Ovary (tissue), 3 donors: Measurements from ENCODE around the gene ANG.
"Not testable (repeated sequence)": the region's sequence is repeated elsewhere in the genome, so short reads cannot be mapped to it uniquely, and the experiment has no call there.

ENCODE experiments used
- CTCF ChIP-seq, 3 donors: fragments of 450-650 bp in 2 of 3; fragments of 200-600 bp in 1 of 3; IDR thresholded peaks; one replicate each; pipeline versions ENCODE4 v1.5.1 to v1.8.0; 2016 to 2022; ENCODE audit warnings: antibody characterized with exemption in 3 of 3, mild to moderate bottlenecking in 1 of 3
- EP300 ChIP-seq: sonication (generic); formaldehyde crosslinking; IDR thresholded peaks from one replicate; pipeline ENCODE4 v1.6.1; 2017; ENCODE audit warnings: antibody characterized with exemption
- POLR2A ChIP-seq: fragments of 450-650 bp; IDR thresholded peaks from one replicate; pipeline ENCODE4 v1.6.1; 2017; ENCODE audit warnings: antibody characterized with exemption, mild to moderate bottlenecking, moderate library complexity
- donor health status: DM: no; HTN: no; CAD: no.

DNA sequence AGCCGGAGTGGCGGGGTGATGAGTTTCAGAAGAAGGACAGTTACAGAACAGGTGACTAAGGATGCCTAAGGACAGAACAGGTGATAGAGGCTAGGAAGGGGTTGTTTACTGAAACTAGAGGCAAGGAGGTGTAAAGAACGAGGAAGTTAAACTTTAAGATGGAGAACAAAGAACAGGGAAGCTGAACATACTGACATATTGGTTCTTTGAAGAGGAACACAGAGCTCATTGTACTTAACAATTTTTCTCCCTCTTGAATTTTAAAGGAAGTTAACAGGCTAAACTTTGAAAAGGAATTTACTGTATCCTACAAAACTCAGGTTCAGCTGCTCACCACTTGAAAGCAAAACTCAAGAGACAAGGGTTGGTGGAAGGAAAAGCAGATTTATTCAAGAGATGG is 37.6 kb downstream of the ANG start:
- not testable (repeated sequence) for TF ChIP-seq CTCF (IDR thresholded peaks at IDR 0.05); POLR2A; EP300
